Neural progenitor cell (in vitro differentiated cells): ENCODE results near the gene SS18L1.

Source experiments
- EZH2 ChIP-seq: fragments of 200-600 bp; sonication (generic); IDR thresholded peaks from 2 replicates; pipeline ENCODE4 v1.6.1; 2017; ENCODE audit warnings: antibody characterized with exemption, mild to moderate bottlenecking, moderate library complexity
- TF ChIP-seq, protein P1 (sequence below): fragments of 200-600 bp; sonication (generic); IDR thresholded peaks from 2 replicates; pipeline ENCODE4 v1.5.1; 2017; ENCODE audit warnings: antibody characterized with exemption, mild to moderate bottlenecking

DNA sequence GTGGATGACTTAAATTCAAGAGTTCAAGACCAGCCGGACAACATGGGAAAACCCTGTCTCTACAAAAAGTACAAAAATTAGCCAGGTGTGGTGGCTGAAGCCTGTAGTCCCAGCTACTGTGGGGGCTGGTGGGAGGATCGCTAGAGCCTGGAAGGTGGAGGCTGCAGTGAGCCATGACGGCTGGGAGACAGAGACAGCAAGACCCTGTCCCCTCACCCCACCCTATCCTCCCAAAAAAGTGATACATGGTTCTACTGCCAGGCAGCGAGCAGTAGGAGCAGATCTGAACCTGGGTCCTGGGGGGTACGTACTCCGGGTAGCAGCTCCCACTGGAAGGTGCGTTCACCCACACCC is 2.5 kb upstream of the SS18L1 start:
- TF ChIP-seq, protein P1, sequence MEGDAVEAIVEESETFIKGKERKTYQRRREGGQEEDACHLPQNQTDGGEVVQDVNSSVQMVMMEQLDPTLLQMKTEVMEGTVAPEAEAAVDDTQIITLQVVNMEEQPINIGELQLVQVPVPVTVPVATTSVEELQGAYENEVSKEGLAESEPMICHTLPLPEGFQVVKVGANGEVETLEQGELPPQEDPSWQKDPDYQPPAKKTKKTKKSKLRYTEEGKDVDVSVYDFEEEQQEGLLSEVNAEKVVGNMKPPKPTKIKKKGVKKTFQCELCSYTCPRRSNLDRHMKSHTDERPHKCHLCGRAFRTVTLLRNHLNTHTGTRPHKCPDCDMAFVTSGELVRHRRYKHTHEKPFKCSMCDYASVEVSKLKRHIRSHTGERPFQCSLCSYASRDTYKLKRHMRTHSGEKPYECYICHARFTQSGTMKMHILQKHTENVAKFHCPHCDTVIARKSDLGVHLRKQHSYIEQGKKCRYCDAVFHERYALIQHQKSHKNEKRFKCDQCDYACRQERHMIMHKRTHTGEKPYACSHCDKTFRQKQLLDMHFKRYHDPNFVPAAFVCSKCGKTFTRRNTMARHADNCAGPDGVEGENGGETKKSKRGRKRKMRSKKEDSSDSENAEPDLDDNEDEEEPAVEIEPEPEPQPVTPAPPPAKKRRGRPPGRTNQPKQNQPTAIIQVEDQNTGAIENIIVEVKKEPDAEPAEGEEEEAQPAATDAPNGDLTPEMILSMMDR: no peak
- TF ChIP-seq EZH2: no peak
